ENCODE results near the gene P4HA2. TPM values are rescaled to one million over a fixed set of nuclear protein-coding genes. Genes with fewer than 3 reads are reported as not detected.

P4HA2 gene
- total and polyA plus RNA-seq, 3 donors from 2014 or later = 20.4 to 25.4 (median 22.8) TPM

GRCh38 chr5:132264546-132265335 is 37.1 kb upstream of the P4HA2 start:
- Histone ChIP-seq H3K36me3 (ENCODE audit: low read depth, missing control alignments) (no peaks in the 10 kb centered on the region), H3K4me3 (no peak overlapping the region), H3K9me3 (no peaks in the 10 kb centered on the region), H3K27me3 (no peaks in the 10 kb centered on the region), H3K4me1 (peaks cover 22% of the 10 kb centered on the region), H3K27ac (peak overlapping the region in 1 of 2 donors; percentile 56)
- peak; percentile 11 for DNase-seq
- no peak for TF ChIP-seq CTCF (IDR thresholded peaks at IDR 0.05)
- TF ChIP-seq POLR2A (IDR thresholded peaks at IDR 0.05) = no peak
- WGBS, 2 donors = 53 to 70% methylated on average over 2 to 4 of the region's 4 CpGs
- intact Hi-C loops (cut with DNase I; ENCODE audit: low total_unique reads) = no loop called here

- DNase-seq = peak; percentile 15
- intact Hi-C loops (cut with DNase I; ENCODE audit: low total_unique reads) = no loop called here
- TF ChIP-seq CTCF (IDR thresholded peaks at IDR 0.05) (no peak), POLR2A (IDR thresholded peaks at IDR 0.05) (no peak)
- Histone ChIP-seq H3K27me3 (no peaks in the 10 kb centered on the region), H3K4me3 (no peak overlapping the region), H3K4me1 (peaks cover 29% of the 10 kb centered on the region), H3K27ac (peak overlapping the region in 1 of 2 donors; percentile 15), H3K36me3 (ENCODE audit: low read depth, missing control alignments) (no peaks in the 10 kb centered on the region), H3K9me3 (no peaks in the 10 kb centered on the region)
- WGBS, 2 donors = 70 to 75% methylated on average over 3 to 7 of the region's 7 CpGs
Observed at GRCh38 chr5:132263548-132264261, 36.1 kb upstream of the P4HA2 start.

GRCh38 chr5:132262882-132263547 is 35.4 kb upstream of the P4HA2 start:
- H3K4me3 ChIP-seq = no peak overlapping the region
- H3K27ac ChIP-seq = peak overlapping the region in 1 of 2 donors; percentile 15
- no peak for DNase-seq
- no peaks in the 10 kb centered on the region for H3K36me3 ChIP-seq (ENCODE audit: low read depth, missing control alignments)
- intact Hi-C loops (cut with DNase I; ENCODE audit: low total_unique reads) = no loop called here
- no peaks in the 10 kb centered on the region for H3K27me3 ChIP-seq
- peaks cover 29% of the 10 kb centered on the region for H3K4me1 ChIP-seq
- TF ChIP-seq CTCF (IDR thresholded peaks at IDR 0.05) (no peak), POLR2A (IDR thresholded peaks at IDR 0.05) (no peak)
- WGBS, 2 donors = 100% methylated on average over 2 of the region's 2 CpGs
- H3K9me3 ChIP-seq = no peaks in the 10 kb centered on the region

GRCh38 chr5:132261881-132262845 is 34.5 kb upstream of the P4HA2 start:
- no peak overlapping the region for H3K27ac ChIP-seq
- H3K27me3 ChIP-seq = no peaks in the 10 kb centered on the region
- H3K4me1 ChIP-seq = peaks cover 29% of the 10 kb centered on the region
- H3K36me3 ChIP-seq (ENCODE audit: low read depth, missing control alignments) = no peaks in the 10 kb centered on the region
- no peaks in the 10 kb centered on the region for H3K9me3 ChIP-seq
- intact Hi-C loops (cut with DNase I; ENCODE audit: low total_unique reads) = no loop called here
- WGBS, 2 donors = 94% methylated on average over 7 of the region's 7 CpGs; no CpG with 5 or more reads in 1 of the 2 donors
- TF ChIP-seq POLR2A (IDR thresholded peaks at IDR 0.05) (no peak), CTCF (IDR thresholded peaks at IDR 0.05) (no peak)
- DNase-seq = peak; percentile 10
- H3K4me3 ChIP-seq = no peak overlapping the region

All from testis (tissue), 3 donors.